Smooth muscle cell (in vitro differentiated cells): ENCODE results near the gene CA12. TPM values are rescaled to one million over a fixed set of nuclear protein-coding genes. Genes with fewer than 3 reads are reported as not detected.

ENCODE experiments used
- DNase-seq: peaks from one replicate; lab custom pipeline; 2025; ENCODE audit not compliant: unreplicated experiment; lab: John Stamatoyannopoulos, UW
- H2AFZ ChIP-seq: fragments of 200-600 bp; sonication (generic); 2 replicates; pipeline ENCODE4 v1.6.0; 2016; ENCODE audit warnings: antibody characterized with exemption, low read depth, mild to moderate bottlenecking
- H3F3A ChIP-seq: fragments of 200-600 bp; sonication (generic); 2 replicates; pipeline ENCODE4 v1.6.0; 2017; ENCODE audit warnings: antibody characterized with exemption, low read depth
- H3K27ac ChIP-seq: fragments of 200-600 bp; sonication (generic); 2 replicates; pipeline ENCODE4 v1.5.1; 2016; ENCODE audit warnings: low read depth, mild to moderate bottlenecking
- H3K27me3 ChIP-seq: fragments of 200-600 bp; sonication (generic); 2 replicates; pipeline ENCODE4 v1.6.1; 2016; ENCODE audit warnings: low read depth, mild to moderate bottlenecking
- H3K36me3 ChIP-seq: fragments of 200-600 bp; sonication (generic); 2 replicates; pipeline ENCODE4 v1.5.1; 2016; ENCODE audit warnings: low read depth
- H3K4me1 ChIP-seq: fragments of 200-600 bp; sonication (generic); 2 replicates; pipeline ENCODE4 v1.5.1; 2016; ENCODE audit warnings: low read depth
- H3K4me2 ChIP-seq: fragments of 200-600 bp; sonication (generic); 2 replicates; pipeline ENCODE4 v1.6.0; 2016; ENCODE audit warnings: mild to moderate bottlenecking
- H3K4me3 ChIP-seq: fragments of 200-600 bp; sonication (generic); 2 replicates; pipeline ENCODE4 v1.5.1; 2016; ENCODE audit warnings: mild to moderate bottlenecking
- H3K79me2 ChIP-seq: fragments of 200-600 bp; sonication (generic); 2 replicates; pipeline ENCODE4 v1.6.0; 2016; ENCODE audit warnings: low read depth, mild to moderate bottlenecking
- H3K9ac ChIP-seq: fragments of 200-600 bp; sonication (generic); 2 replicates; pipeline ENCODE4 v1.6.0; 2016; ENCODE audit warnings: low read depth
- H3K9me3 ChIP-seq: fragments of 200-600 bp; sonication (generic); replicated peaks from 2 replicates; pipeline ENCODE4 v1.5.1; 2016; ENCODE audit warnings: low read depth
- H4K20me1 ChIP-seq: fragments of 200-600 bp; sonication (generic); 2 replicates; pipeline ENCODE4 v1.6.0; 2016; ENCODE audit warnings: low read depth
- WGBS: methylation state at CpG from one replicate; pipeline ENCODE4 v1.1.7; 2016; ENCODE audit warnings: low lambda C conversion rate; 5-methylcytosine and 5-hydroxymethylcytosine counted together
- polyA plus RNA-seq: library from polyadenylated mRNA; unstranded; fragments of >200 nt; fragmentation: Nextera tagmentation; extraction: Ambion mirVana; gene quantifications from 2 replicates; pipeline ENCODE4 v1.2.1, GENCODE V29; 2016
- total RNA-seq: library from RNA; depleted of rRNA; stranded (reverse); fragments of >200 nt; gene quantifications from 2 replicates; pipeline ENCODE4 v1.2.3, GENCODE V29; 2014
- TF ChIP-seq, protein P1 (sequence below): fragments of 200-600 bp; sonication (generic); IDR thresholded peaks from 2 replicates; pipeline ENCODE4 v1.5.1; 2017; ENCODE audit warnings: borderline replicate concordance, mild to moderate bottlenecking, antibody characterized with exemption; ENCODE audit not compliant: insufficient read depth, poor library complexity, severe bottlenecking

The CA12 gene
- total and polyA plus RNA-seq, 2 experiments from 2014 or later = 13.5 to 14.0 TPM

GRCh38 chr15:63373330-63373729, 8.3 kb downstream of the CA12 start:
- TF ChIP-seq, protein P1, sequence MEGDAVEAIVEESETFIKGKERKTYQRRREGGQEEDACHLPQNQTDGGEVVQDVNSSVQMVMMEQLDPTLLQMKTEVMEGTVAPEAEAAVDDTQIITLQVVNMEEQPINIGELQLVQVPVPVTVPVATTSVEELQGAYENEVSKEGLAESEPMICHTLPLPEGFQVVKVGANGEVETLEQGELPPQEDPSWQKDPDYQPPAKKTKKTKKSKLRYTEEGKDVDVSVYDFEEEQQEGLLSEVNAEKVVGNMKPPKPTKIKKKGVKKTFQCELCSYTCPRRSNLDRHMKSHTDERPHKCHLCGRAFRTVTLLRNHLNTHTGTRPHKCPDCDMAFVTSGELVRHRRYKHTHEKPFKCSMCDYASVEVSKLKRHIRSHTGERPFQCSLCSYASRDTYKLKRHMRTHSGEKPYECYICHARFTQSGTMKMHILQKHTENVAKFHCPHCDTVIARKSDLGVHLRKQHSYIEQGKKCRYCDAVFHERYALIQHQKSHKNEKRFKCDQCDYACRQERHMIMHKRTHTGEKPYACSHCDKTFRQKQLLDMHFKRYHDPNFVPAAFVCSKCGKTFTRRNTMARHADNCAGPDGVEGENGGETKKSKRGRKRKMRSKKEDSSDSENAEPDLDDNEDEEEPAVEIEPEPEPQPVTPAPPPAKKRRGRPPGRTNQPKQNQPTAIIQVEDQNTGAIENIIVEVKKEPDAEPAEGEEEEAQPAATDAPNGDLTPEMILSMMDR = no peak
- H3K4me1 ChIP-seq = peaks cover 10% of the 10 kb centered on the region
- no peaks in the 10 kb centered on the region for H3K79me2 ChIP-seq
- 92% methylated on average over 3 of the region's 3 CpGs for WGBS
- H4K20me1 ChIP-seq = no peaks in the 10 kb centered on the region
- no peak for DNase-seq
- H3K27ac ChIP-seq = peak overlapping the region; percentile 70
- no peak overlapping the region for H3K4me2 ChIP-seq
- no peak overlapping the region for H3K9ac ChIP-seq
- H3K36me3 ChIP-seq = no peaks in the 10 kb centered on the region
- H2AFZ ChIP-seq = no peak overlapping the region
- no peak overlapping the region for H3K4me3 ChIP-seq
- no peaks in the 10 kb centered on the region for H3K9me3 ChIP-seq
- H3K27me3 ChIP-seq = no peaks in the 10 kb centered on the region
- H3F3A ChIP-seq = peaks cover 9% of the 10 kb centered on the region

DNA sequence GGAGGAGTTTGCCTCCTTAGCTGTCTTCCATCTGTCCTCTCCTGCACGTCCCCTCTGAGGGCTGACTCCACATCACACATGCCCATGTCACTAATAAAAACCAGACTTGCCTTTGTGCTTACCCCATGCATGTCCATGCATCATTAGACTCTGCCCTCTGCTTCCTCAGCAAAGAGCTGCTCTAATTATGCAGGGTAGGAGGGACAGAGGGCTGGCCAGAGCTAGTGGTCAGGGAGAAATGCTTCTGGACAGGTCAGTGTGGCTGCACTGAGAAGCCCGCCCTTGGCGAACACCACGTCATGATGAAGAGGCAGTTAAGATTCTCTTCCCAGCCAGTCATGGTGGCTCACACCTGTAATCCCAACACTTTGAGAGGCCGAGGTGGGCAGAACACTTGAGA, 8.9 kb downstream of the CA12 start:
- 72% methylated on average over 5 of the region's 5 CpGs for WGBS
- Histone ChIP-seq H4K20me1 (no peaks in the 10 kb centered on the region), H3K27me3 (no peaks in the 10 kb centered on the region), H3K9me3 (no peaks in the 10 kb centered on the region), H3K4me1 (peaks cover 10% of the 10 kb centered on the region), H3K9ac (no peak overlapping the region), H3K4me2 (peak overlapping the region; percentile 11), H3K27ac (peak overlapping the region; percentile 70), H3F3A (peaks cover 9% of the 10 kb centered on the region), H3K79me2 (no peaks in the 10 kb centered on the region), H3K36me3 (no peaks in the 10 kb centered on the region), H2AFZ (no peak overlapping the region), H3K4me3 (no peak overlapping the region)
- TF ChIP-seq, protein P1 = no peak
- DNase-seq = no peak

DNA sequence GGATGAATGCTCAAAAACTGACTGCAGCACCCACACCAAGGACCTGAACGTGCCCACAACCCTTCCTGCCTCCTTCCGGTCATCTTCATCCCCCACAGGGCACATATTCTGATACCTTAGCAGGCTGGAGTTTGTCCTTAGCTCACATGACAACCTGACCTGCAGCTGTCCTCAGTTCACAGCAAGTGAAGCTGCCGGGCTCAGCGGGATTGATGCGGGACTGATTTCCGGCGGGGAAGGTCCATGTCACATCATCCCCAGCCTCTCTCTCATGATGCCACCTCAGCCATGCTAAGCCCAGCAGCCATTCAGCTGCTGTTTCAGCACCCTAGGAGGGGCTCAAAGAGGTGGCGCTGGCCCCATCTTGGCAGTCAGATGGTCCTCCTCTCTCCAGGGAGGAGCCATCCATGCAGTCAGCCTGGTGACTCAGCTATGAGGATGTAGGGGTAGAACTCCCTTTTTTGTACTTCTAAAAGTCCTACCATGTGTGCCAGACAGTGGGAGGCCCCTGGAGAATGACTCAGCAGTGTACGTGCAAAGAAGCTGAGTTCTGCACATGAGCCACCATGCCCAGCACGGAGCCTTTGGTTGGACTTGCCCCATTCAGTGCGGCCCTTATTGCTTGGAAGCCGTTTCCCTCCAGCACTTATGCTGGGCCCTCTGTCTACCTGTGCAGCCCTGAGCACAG, 9.5 kb downstream of the CA12 start:
- peak overlapping the region; percentile 12 for H2AFZ ChIP-seq
- peaks cover 10% of the 10 kb centered on the region for H3K4me1 ChIP-seq
- H3K27me3 ChIP-seq = no peaks in the 10 kb centered on the region
- no peaks in the 10 kb centered on the region for H3K36me3 ChIP-seq
- H3K9me3 ChIP-seq = no peaks in the 10 kb centered on the region
- H3K79me2 ChIP-seq = no peaks in the 10 kb centered on the region
- H3K4me2 ChIP-seq = peak overlapping the region; percentile 30
- TF ChIP-seq, protein P1 = no peak
- no peak overlapping the region for H3K4me3 ChIP-seq
- DNase-seq = peak; percentile 33
- peaks cover 9% of the 10 kb centered on the region for H3F3A ChIP-seq
- H3K9ac ChIP-seq = no peak overlapping the region
- 66% methylated on average over 12 of the region's 12 CpGs for WGBS
- peak overlapping the region; percentile 70 for H3K27ac ChIP-seq
- H4K20me1 ChIP-seq = no peaks in the 10 kb centered on the region
